GM12891 (cell line): Measurements from ENCODE around the gene PDIK1L.

Experiments used
- PAX5 ChIP-seq: IDR thresholded peaks from 2 replicates; pipeline ENCODE4 v1.6.1; 2011; ENCODE audit warnings: low read length, moderate library complexity, mild to moderate bottlenecking; ENCODE audit not compliant: insufficient read depth, severe bottlenecking
- POLR2A ChIP-seq: IDR thresholded peaks from 2 replicates; pipeline ENCODE4 v1.6.1; 2011; ENCODE audit warnings: low read depth, low read length, control low read depth
- POLR2AphosphoS5 ChIP-seq: IDR thresholded peaks from 2 replicates; pipeline ENCODE4 v1.6.1; 2011; ENCODE audit warnings: low read depth, low read length, control low read depth
- SPI1 ChIP-seq: IDR thresholded peaks from 2 replicates; pipeline ENCODE4 v1.6.1; 2011; ENCODE audit warnings: low read depth, low read length, control low read depth

GRCh38 chr1:26114165-26114927 lies 2.7 kb downstream of the PDIK1L start:
- TF ChIP-seq SPI1 (no peak), POLR2A (no peak), POLR2AphosphoS5 (no peak), PAX5 (no peak)
